ENCODE measurements around the gene BAIAP2. TPM values are rescaled to one million over a fixed set of nuclear protein-coding genes. Genes with fewer than 3 reads are reported as not detected.
A peak's percentile ranks its signal among the peaks of the same experiment; 100 is the strongest.

BAIAP2 gene
- total and polyA plus RNA-seq, 2 experiments from 2014 or later = 27.1 to 49.7 TPM

DNA sequence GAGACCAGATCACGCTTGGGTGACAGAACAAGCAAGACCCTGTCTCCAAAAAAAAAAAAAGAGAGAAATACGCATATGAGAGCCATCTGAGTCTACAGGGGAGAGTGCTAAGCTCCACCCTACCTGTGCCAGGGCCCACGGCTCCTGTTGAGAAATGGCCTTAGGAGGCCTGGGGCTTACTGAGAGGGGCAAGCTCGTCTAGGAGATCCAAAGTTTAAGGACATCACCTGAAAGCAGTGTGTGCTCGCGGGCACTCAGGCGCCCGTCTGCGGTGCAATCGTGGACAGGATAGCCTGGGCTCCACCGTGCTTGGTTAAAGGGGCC lies 14.5 kb upstream of the BAIAP2 start:
- Histone ChIP-seq H3K9me3 (ENCODE audit: low read depth) (no peaks in the 10 kb centered on the region), H2AFZ (no peak overlapping the region), H3K4me2 (no peak overlapping the region), H3K27me3 (no peaks in the 10 kb centered on the region), H3K4me1 (ENCODE audit: insufficient read depth) (peaks cover 14% of the 10 kb centered on the region), H3K4me3 (no peak overlapping the region), H3K27ac (no peak overlapping the region), H3K79me2 (no peaks in the 10 kb centered on the region), H3K9me2 (replicated peaks; ENCODE audit: insufficient read depth) (no peaks in the 10 kb centered on the region), H4K20me1 (ENCODE audit: insufficient read depth, poor library complexity, severe bottlenecking) (no peaks in the 10 kb centered on the region), H3K36me3 (replicated peaks; ENCODE audit: insufficient read depth, low read depth) (no peaks in the 10 kb centered on the region)
- 88% methylated on average over 11 of the region's 11 CpGs for WGBS (ENCODE audit: low lambda C conversion rate, missing lambda C conversion rate)
- TF ChIP-seq EZH2phosphoT487 (IDR thresholded peaks at IDR 0.05; ENCODE audit: low read depth, severe bottlenecking, unreplicated experiment) (no peak), EZH2 (IDR thresholded peaks at IDR 0.05; ENCODE audit: borderline replicate concordance) (no peak)
- TF ChIP-seq, protein P1, sequence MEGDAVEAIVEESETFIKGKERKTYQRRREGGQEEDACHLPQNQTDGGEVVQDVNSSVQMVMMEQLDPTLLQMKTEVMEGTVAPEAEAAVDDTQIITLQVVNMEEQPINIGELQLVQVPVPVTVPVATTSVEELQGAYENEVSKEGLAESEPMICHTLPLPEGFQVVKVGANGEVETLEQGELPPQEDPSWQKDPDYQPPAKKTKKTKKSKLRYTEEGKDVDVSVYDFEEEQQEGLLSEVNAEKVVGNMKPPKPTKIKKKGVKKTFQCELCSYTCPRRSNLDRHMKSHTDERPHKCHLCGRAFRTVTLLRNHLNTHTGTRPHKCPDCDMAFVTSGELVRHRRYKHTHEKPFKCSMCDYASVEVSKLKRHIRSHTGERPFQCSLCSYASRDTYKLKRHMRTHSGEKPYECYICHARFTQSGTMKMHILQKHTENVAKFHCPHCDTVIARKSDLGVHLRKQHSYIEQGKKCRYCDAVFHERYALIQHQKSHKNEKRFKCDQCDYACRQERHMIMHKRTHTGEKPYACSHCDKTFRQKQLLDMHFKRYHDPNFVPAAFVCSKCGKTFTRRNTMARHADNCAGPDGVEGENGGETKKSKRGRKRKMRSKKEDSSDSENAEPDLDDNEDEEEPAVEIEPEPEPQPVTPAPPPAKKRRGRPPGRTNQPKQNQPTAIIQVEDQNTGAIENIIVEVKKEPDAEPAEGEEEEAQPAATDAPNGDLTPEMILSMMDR (IDR thresholded peaks at IDR 0.05; ENCODE audit: poor library complexity) = no peak
- DNase-seq (ENCODE audit: low spot score) = no peak

DNA sequence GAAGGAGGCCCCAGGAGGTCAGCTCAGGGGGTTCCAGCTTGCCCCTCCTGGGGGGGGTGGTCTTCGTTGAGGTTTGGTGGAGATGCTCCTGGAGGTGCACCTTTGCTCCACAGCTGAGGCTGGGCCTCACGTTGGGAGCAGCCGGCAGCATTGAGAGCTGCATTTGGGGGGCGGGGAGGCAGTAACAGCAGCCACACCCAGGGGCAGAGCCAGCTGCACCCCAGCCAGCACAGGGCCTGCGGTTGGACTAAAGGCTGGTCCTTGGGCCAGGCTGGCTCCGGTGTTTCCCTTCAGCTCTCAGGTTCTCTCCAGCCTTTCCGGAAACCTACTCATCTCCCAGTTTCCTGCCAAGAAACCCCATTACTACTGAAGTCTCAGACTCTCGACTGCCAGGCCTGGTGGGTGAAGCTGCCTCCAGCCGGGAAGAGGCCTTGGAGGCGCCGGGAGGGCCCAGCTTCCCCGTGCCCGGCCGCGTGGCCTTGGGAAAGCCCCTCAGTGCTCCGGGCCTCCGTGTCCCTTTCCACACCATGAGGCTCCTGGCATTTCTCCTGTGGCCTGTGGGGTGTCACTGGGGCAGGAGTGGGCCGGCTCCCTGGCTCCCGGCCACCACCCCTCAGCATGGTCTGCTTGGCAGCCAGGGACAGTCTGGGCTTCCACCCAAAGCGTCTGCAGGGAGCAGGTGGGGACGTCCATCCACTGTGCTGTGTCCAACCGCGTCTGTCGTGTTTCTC lies 14.0 kb upstream of the BAIAP2 start:
- Histone ChIP-seq H4K20me1 (ENCODE audit: insufficient read depth, poor library complexity, severe bottlenecking) (no peaks in the 10 kb centered on the region), H3K4me1 (ENCODE audit: insufficient read depth) (peaks cover 14% of the 10 kb centered on the region), H3K36me3 (replicated peaks; ENCODE audit: insufficient read depth, low read depth) (no peaks in the 10 kb centered on the region), H3K4me2 (no peak overlapping the region), H3K79me2 (no peaks in the 10 kb centered on the region), H3K27me3 (no peaks in the 10 kb centered on the region), H3K4me3 (no peak overlapping the region), H2AFZ (no peak overlapping the region), H3K9me3 (ENCODE audit: low read depth) (no peaks in the 10 kb centered on the region), H3K27ac (no peak overlapping the region), H3K9me2 (replicated peaks; ENCODE audit: insufficient read depth) (no peaks in the 10 kb centered on the region)
- 85% methylated on average over 24 of the region's 24 CpGs for WGBS (ENCODE audit: low lambda C conversion rate, missing lambda C conversion rate)
- TF ChIP-seq, protein P1 (IDR thresholded peaks at IDR 0.05; ENCODE audit: poor library complexity) = no peak
- no peak for TF ChIP-seq EZH2 (IDR thresholded peaks at IDR 0.05; ENCODE audit: borderline replicate concordance)
- TF ChIP-seq EZH2phosphoT487 (IDR thresholded peaks at IDR 0.05; ENCODE audit: low read depth, severe bottlenecking, unreplicated experiment) = no peak
- peak; percentile 16 for DNase-seq (ENCODE audit: low spot score)

DNA sequence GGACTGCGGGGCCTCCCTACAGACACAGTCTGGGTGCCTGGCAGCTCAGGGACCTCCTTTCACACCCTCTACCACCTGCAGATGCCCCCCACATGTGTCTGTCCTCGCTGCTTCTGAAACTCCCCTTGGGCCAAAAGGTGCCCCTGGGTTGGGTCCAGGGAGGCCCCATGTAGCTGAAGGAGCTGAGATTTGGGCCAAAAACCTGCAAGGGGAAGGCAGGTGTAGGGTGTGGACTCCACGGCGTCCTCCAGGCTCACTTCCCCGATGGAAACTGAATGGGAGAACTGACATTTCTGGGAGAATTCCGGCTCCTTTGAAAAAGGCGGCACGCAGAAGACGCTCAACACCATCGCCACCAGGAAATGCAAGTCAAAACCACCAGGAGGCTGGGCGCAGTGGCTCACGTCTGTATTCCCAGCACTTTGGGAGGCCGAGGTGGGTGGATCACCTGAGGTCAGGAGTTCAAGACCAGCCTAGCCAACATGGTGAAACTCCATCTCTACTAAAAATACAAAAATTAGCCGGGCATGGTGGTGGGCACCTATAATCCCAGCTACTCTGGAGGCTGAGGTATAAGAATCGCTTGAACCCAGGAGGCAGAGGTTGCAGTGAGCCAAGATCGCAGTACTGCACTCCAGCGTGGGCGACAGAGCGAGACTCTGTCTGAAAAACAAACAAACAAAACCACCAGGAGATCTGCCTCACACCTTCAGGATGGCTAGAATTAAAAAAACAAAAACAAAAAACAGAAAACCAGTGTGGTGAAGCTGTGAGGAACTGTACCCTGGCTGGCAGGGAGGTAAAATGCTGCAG lies 13.2 kb upstream of the BAIAP2 start:
- Histone ChIP-seq H3K9me2 (replicated peaks; ENCODE audit: insufficient read depth) (no peaks in the 10 kb centered on the region), H3K4me3 (no peak overlapping the region), H3K4me1 (ENCODE audit: insufficient read depth) (peaks cover 17% of the 10 kb centered on the region), H3K79me2 (no peaks in the 10 kb centered on the region), H3K27ac (no peak overlapping the region), H3K4me2 (no peak overlapping the region), H3K9me3 (ENCODE audit: low read depth) (no peaks in the 10 kb centered on the region), H4K20me1 (ENCODE audit: insufficient read depth, poor library complexity, severe bottlenecking) (no peaks in the 10 kb centered on the region), H3K27me3 (no peaks in the 10 kb centered on the region), H3K36me3 (replicated peaks; ENCODE audit: insufficient read depth, low read depth) (no peaks in the 10 kb centered on the region), H2AFZ (no peak overlapping the region)
- 86% methylated on average over 18 of the region's 19 CpGs for WGBS (ENCODE audit: low lambda C conversion rate, missing lambda C conversion rate)
- DNase-seq (ENCODE audit: low spot score) = no peak
- no peak for TF ChIP-seq EZH2phosphoT487 (IDR thresholded peaks at IDR 0.05; ENCODE audit: low read depth, severe bottlenecking, unreplicated experiment)
- TF ChIP-seq EZH2 (IDR thresholded peaks at IDR 0.05; ENCODE audit: borderline replicate concordance) = no peak

DNA sequence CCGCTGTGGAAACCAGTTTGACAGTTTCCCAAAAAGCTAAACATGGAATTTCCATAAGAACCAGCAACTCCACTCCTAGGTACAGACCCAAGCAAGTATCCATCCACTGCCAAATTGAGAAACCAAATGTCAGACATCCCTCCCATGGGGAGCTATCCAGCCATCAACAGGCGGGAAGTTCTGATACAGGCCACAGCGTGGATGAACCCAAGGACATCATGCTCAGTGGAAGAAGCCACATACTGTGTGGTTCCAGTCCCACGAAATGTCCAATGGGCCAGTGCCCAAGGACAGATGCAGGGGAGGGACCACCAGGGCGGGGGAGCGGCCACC lies 12.6 kb upstream of the BAIAP2 start:
- Histone ChIP-seq H3K36me3 (replicated peaks; ENCODE audit: insufficient read depth, low read depth) (no peaks in the 10 kb centered on the region), H3K4me2 (no peak overlapping the region), H3K27me3 (no peaks in the 10 kb centered on the region), H3K9me3 (ENCODE audit: low read depth) (no peaks in the 10 kb centered on the region), H4K20me1 (ENCODE audit: insufficient read depth, poor library complexity, severe bottlenecking) (no peaks in the 10 kb centered on the region), H3K79me2 (no peaks in the 10 kb centered on the region), H2AFZ (no peak overlapping the region), H3K27ac (no peak overlapping the region), H3K4me3 (no peak overlapping the region), H3K9me2 (replicated peaks; ENCODE audit: insufficient read depth) (no peaks in the 10 kb centered on the region), H3K4me1 (ENCODE audit: insufficient read depth) (peaks cover 21% of the 10 kb centered on the region)
- TF ChIP-seq, protein P1 (IDR thresholded peaks at IDR 0.05; ENCODE audit: poor library complexity) = no peak
- TF ChIP-seq EZH2 (IDR thresholded peaks at IDR 0.05; ENCODE audit: borderline replicate concordance) = no peak
- TF ChIP-seq EZH2phosphoT487 (IDR thresholded peaks at IDR 0.05; ENCODE audit: low read depth, severe bottlenecking, unreplicated experiment) = no peak
- no peak for DNase-seq (ENCODE audit: low spot score)
- 100% methylated on average over 5 of the region's 6 CpGs for WGBS (ENCODE audit: low lambda C conversion rate, missing lambda C conversion rate)

Measured in hepatocyte (in vitro differentiated cells).